ENCODE data around the gene SORBS2. TPM values are rescaled to one million over a fixed set of nuclear protein-coding genes. Genes with fewer than 3 reads are reported as not detected.

SORBS2 gene
- total RNA-seq, 1 experiment from 2014 or later: 9.7 TPM

- no peak overlapping the region for H2AFZ ChIP-seq (ENCODE audit: low read length)
- H3K9me3 Mint-ChIP-seq: peaks cover 0 to 3% of the 10 kb centered on the region in 2 experiments; a peak in 1 of 5 replicates
Measured at GRCh38 chr4:185837415-185838103, 25.6 kb upstream of the SORBS2 start.

More at GRCh38 chr4:185837415-185838103, 25.6 kb upstream of the SORBS2 start:
- no peak overlapping the region for H3K4me2 ChIP-seq (ENCODE audit: insufficient read depth, insufficient read length, low read length)
- peak overlapping the region; percentile 100 for H3K27ac ChIP-seq (ENCODE audit: insufficient read length, low read depth, low read length)
- H3K4ac ChIP-seq (ENCODE audit: low read depth, low read length): no peak overlapping the region
- Mint-ChIP-seq H3K4me3 (peak overlapping the region in 1 of 2 experiments; percentile 1; a peak in 1 of 5 replicates), H3K27me3 (ENCODE audit: low read depth) (no peaks in the 10 kb centered on the region), H3K36me3 (ENCODE audit: insufficient read depth in 1 of 3, low read depth in 3 of 3) (peaks cover 0 to 10% (median 6%) of the 10 kb centered on the region in 3 experiments; a peak in 3 of 7 replicates), H3K27ac (peak overlapping the region in 1 of 3 experiments; percentile 98; a peak in 2 of 7 replicates), H3K4me1 (peaks cover 18 to 33% of the 10 kb centered on the region in 2 experiments)
- no peak for DNase-seq
- peak overlapping the region; percentile 64 for H3K9ac ChIP-seq (ENCODE audit: extremely low read depth, insufficient read length, low read length)
- H3K18ac ChIP-seq (ENCODE audit: insufficient read length, low read depth, low read length): peak overlapping the region; percentile 88
- H2BK12ac ChIP-seq (ENCODE audit: insufficient read length, low read depth, low read length): no peak overlapping the region
- H3K27me3 ChIP-seq (ENCODE audit: insufficient read depth, low read length): no peaks in the 10 kb centered on the region
- H2BK5ac ChIP-seq (ENCODE audit: insufficient read length, low read length): peak overlapping the region; percentile 89
- H3T11ph ChIP-seq (ENCODE audit: low read length): no peak overlapping the region
- no peak for TF ChIP-seq CTCF (conservative IDR thresholded peaks at IDR 0.05)
- no peaks in the 10 kb centered on the region for H3K79me2 ChIP-seq (ENCODE audit: insufficient read depth, low read length)
- H3K4me1 ChIP-seq (ENCODE audit: insufficient read depth, low read length): peaks cover 26% of the 10 kb centered on the region; the same call in 1 of the 2 replicates
- no peak overlapping the region for H2BK20ac ChIP-seq (ENCODE audit: low read depth, low read length, poor library complexity, severe bottlenecking)
- H2AK5ac ChIP-seq (ENCODE audit: insufficient read length, low read length): no peak overlapping the region
- H3K9me3 ChIP-seq (ENCODE audit: control insufficient read depth, low read depth, low read length): no peaks in the 10 kb centered on the region
- H2BK120ac ChIP-seq (ENCODE audit: low read depth, low read length, poor library complexity, severe bottlenecking): no peak overlapping the region
- H3K79me1 ChIP-seq (ENCODE audit: insufficient read depth, low read depth, low read length, poor library complexity, severe bottlenecking): no peaks in the 10 kb centered on the region
- H4K8ac ChIP-seq (replicated peaks; ENCODE audit: insufficient read length, low read depth, low read length): no peak overlapping the region
- H3K14ac ChIP-seq (ENCODE audit: insufficient read depth, low read length): no peak overlapping the region
- H3K23ac ChIP-seq (ENCODE audit: insufficient read length, low read depth, low read length): no peak overlapping the region
- no peaks in the 10 kb centered on the region for H4K20me1 ChIP-seq (ENCODE audit: control insufficient read depth, insufficient read depth, insufficient read length)
- H2BK15ac ChIP-seq (ENCODE audit: low read depth, low read length): no peak overlapping the region
- no CpG with 5 or more reads among the region's 4 CpGs for WGBS (ENCODE audit: extremely low coverage, insufficient read length, low lambda C conversion rate)
- H3K56ac ChIP-seq (ENCODE audit: insufficient read length, low read depth, low read length): peak overlapping the region; percentile 88
- H3K23me2 ChIP-seq (ENCODE audit: insufficient read length, low read depth, low read length, poor library complexity, severe bottlenecking): no peaks in the 10 kb centered on the region
- no peak overlapping the region for H4K91ac ChIP-seq (ENCODE audit: insufficient read length, low read depth, low read length)
- H4K5ac ChIP-seq (ENCODE audit: insufficient read length, low read depth, low read length): no peak overlapping the region
